CD8-positive, alpha-beta memory T cell (primary cell): ENCODE measurements around the gene HOXB5. TPM values are rescaled to one million over a fixed set of nuclear protein-coding genes. Genes with fewer than 3 reads are reported as not detected.
A peak's percentile ranks its signal among the peaks of the same experiment; 100 is the strongest.

Source experiments
- CTCF ChIA-PET: fragments of 350-600 bp; sonication (Branson Sonifier 250); formaldehyde crosslinking; loops from one replicate; lab custom pipeline; 2021; ENCODE audit warnings: antibody characterized with exemption; lab: Charles Lee
- POLR2A ChIA-PET: fragments of 350-600 bp; sonication (Branson Sonifier 250); formaldehyde crosslinking; loops from one replicate; lab custom pipeline; 2021; ENCODE audit warnings: antibody characterized with exemption; lab: Charles Lee
- DNase-seq, 5 donors: peaks; one replicate each; pipeline versions ENCODE4 v3.0.0 to v3.0.0-alpha.2; 2020 to 2022; ENCODE audit warnings: mixed read lengths in 1 of 5
- H3K27ac ChIP-seq: one replicate; pipeline ENCODE4 v1.7.0; 2013; ENCODE audit warnings: low read depth, mild to moderate bottlenecking, low read length, moderate library complexity
- H3K27me3 ChIP-seq: 2 replicates; pipeline ENCODE4 v1.7.0; 2013; ENCODE audit warnings: low read length, mild to moderate bottlenecking; ENCODE audit not compliant: insufficient read depth, poor library complexity, severe bottlenecking
- H3K36me3 ChIP-seq: 2 replicates; pipeline ENCODE4 v1.7.0; 2013; ENCODE audit warnings: mild to moderate bottlenecking, low read length, moderate library complexity; ENCODE audit not compliant: insufficient read depth
- H3K4me1 ChIP-seq: 2 replicates; pipeline ENCODE4 v1.7.0; 2013; ENCODE audit warnings: mild to moderate bottlenecking, low read length, moderate library complexity; ENCODE audit not compliant: insufficient read depth
- H3K4me3 ChIP-seq: 2 replicates; pipeline ENCODE4 v1.7.0; 2013; ENCODE audit warnings: mild to moderate bottlenecking, low read length
- H3K9me3 ChIP-seq: 2 replicates; pipeline ENCODE4 v1.7.0; 2013; ENCODE audit warnings: mild to moderate bottlenecking, low read length
- H3K27ac Mint-ChIP-seq, 8 donors: one replicate each; pipeline ENCODE4 v1.8.0; 2020 to 2021; ENCODE audit warnings: mixed read lengths in 8 of 8, mild to moderate bottlenecking in 6 of 8, inconsistent platforms in 3 of 8, moderate library complexity in 3 of 8
- H3K27me3 Mint-ChIP-seq, 2 donors: one replicate each; pipeline ENCODE4 v1.8.0; 2020 to 2021; ENCODE audit warnings: mixed read lengths in 2 of 2, mild to moderate bottlenecking in 1 of 2, moderate library complexity in 1 of 2
- H3K36me3 Mint-ChIP-seq, 3 donors: one replicate each; pipeline ENCODE4 v1.8.0; 2020 to 2021; ENCODE audit warnings: mixed read lengths in 3 of 3, inconsistent platforms in 1 of 3, mild to moderate bottlenecking in 1 of 3
- H3K4me1 Mint-ChIP-seq, 3 donors: one replicate each; pipeline ENCODE4 v1.8.0; 2020 to 2021; ENCODE audit warnings: mixed read lengths in 3 of 3, inconsistent platforms in 1 of 3, mild to moderate bottlenecking in 1 of 3
- H3K4me3 Mint-ChIP-seq, 7 donors: one replicate each; pipeline ENCODE4 v1.8.0; 2020 to 2021; ENCODE audit warnings: mixed read lengths in 7 of 7, mild to moderate bottlenecking in 6 of 7, moderate library complexity in 4 of 7, inconsistent platforms in 2 of 7
- H3K9me3 Mint-ChIP-seq, 5 donors: one replicate each; pipeline ENCODE4 v1.8.0; 2020 to 2022; ENCODE audit warnings: mixed read lengths in 5 of 5, mild to moderate bottlenecking in 3 of 5, moderate library complexity in 2 of 5, inconsistent platforms in 1 of 5
- polyA plus RNA-seq: library from polyadenylated mRNA; unstranded; fragments of 300-500 nt; fragmentation: Illumina TruSeq; gene quantifications from one replicate; pipeline ENCODE4 v1.2.3, GENCODE V29; 2021
- total RNA-seq, 2 experiments: library from RNA; stranded (reverse); gene quantifications; one replicate each; pipeline ENCODE4 v1.2.3, GENCODE V29; 2021

HOXB5 gene
- total and polyA plus RNA-seq, 3 experiments from 2014 or later, result not detected

- Histone ChIP-seq H3K9me3 (no peaks in the 10 kb centered on the region), H3K4me1 (peaks cover 48% of the 10 kb centered on the region), H3K27me3 (peaks cover 64% of the 10 kb centered on the region), H3K36me3 (no peaks in the 10 kb centered on the region), H3K4me3 (peak overlapping the region; percentile 62), H3K27ac (no peak overlapping the region)
- CTCF ChIA-PET, result interaction anchor here (0.7 to 2.4 kb wide), 12 partner anchors 11 to 532 kb away, joined by 3 to 25 read pairs (median 3); partner anchors contain the start of gene HOXB9
- POLR2A ChIA-PET, result interaction anchor here (0.7 kb wide), 3 partner anchors 11 to 35 kb away, joined by 3 read pairs; no protein-coding TSS in a partner anchor
- Mint-ChIP-seq H3K4me3 (peak overlapping the region; percentile 80 to 91 (median 86)), H3K9me3 (peaks cover 0 to 4% (median 0%) of the 10 kb centered on the region in 5 donors), H3K27me3 (peaks cover 75 to 83% of the 10 kb centered on the region in 2 donors), H3K4me1 (peaks cover 38 to 62% (median 53%) of the 10 kb centered on the region in 3 donors), H3K27ac (peak overlapping the region in 4 of 8 donors; percentile 3 to 72 (median 34)), H3K36me3 (peaks cover 0 to 6% (median 2%) of the 10 kb centered on the region in 3 donors)
- no peak for DNase-seq
Measured at GRCh38 chr17:48612456-48612853, 18.9 kb upstream of the HOXB5 start.

- Histone ChIP-seq H3K27me3 (peaks cover 58% of the 10 kb centered on the region), H3K27ac (no peak overlapping the region), H3K4me3 (peak overlapping the region; percentile 32), H3K36me3 (no peaks in the 10 kb centered on the region), H3K4me1 (peaks cover 48% of the 10 kb centered on the region), H3K9me3 (no peaks in the 10 kb centered on the region)
- H3K9me3 Mint-ChIP-seq, result peaks cover 0 to 4% (median 0%) of the 10 kb centered on the region in 5 donors
- peak overlapping the region in 3 of 8 donors; percentile 37 to 76 (median 63) for H3K27ac Mint-ChIP-seq
- H3K4me3 Mint-ChIP-seq, result peak overlapping the region; percentile 91 to 98 (median 95)
- peaks cover 34 to 56% (median 47%) of the 10 kb centered on the region in 3 donors for H3K4me1 Mint-ChIP-seq
- CTCF ChIA-PET, result interaction anchor here (1.2 kb wide), 2 partner anchors 21 to 266 kb away, joined by 3 read pairs; no protein-coding TSS in a partner anchor
- POLR2A ChIA-PET, result no interaction called here
- DNase-seq, result no peak
- peaks cover 73 to 83% of the 10 kb centered on the region in 2 donors for H3K27me3 Mint-ChIP-seq
- peaks cover 0 to 6% (median 2%) of the 10 kb centered on the region in 3 donors for H3K36me3 Mint-ChIP-seq
Measured at GRCh38 chr17:48611681-48612455, 18.3 kb upstream of the HOXB5 start.

- H3K4me1 Mint-ChIP-seq, result peaks cover 32 to 56% (median 46%) of the 10 kb centered on the region in 3 donors
- Histone ChIP-seq H3K9me3 (no peaks in the 10 kb centered on the region), H3K4me3 (peak overlapping the region; percentile 90), H3K4me1 (peaks cover 48% of the 10 kb centered on the region), H3K36me3 (no peaks in the 10 kb centered on the region), H3K27me3 (peaks cover 52% of the 10 kb centered on the region), H3K27ac (peak overlapping the region; percentile 57)
- POLR2A ChIA-PET, result no interaction called here
- H3K27me3 Mint-ChIP-seq, result peaks cover 73 to 82% of the 10 kb centered on the region in 2 donors
- CTCF ChIA-PET, result no interaction called here
- H3K4me3 Mint-ChIP-seq, result peak overlapping the region; percentile 91 to 98 (median 95)
- H3K9me3 Mint-ChIP-seq, result peaks cover 0 to 4% (median 0%) of the 10 kb centered on the region in 5 donors
- no peak for DNase-seq
- H3K36me3 Mint-ChIP-seq, result peaks cover 0 to 6% (median 0%) of the 10 kb centered on the region in 3 donors
- H3K27ac Mint-ChIP-seq, result peak overlapping the region in 6 of 8 donors; percentile 63 to 85 (median 71)
Measured at GRCh38 chr17:48611213-48611612, 17.6 kb upstream of the HOXB5 start.

GRCh38 chr17:48610282-48611211 is 17.0 kb upstream of the HOXB5 start, which contains the start of gene HOXB7:
TSS of gene HOXB7 (minus strand) at chr17:48611017. CDS start at chr17:48610918, 99 bp downstream.
- peak within 1 kb of the TSS; percentile 57 for H3K27ac ChIP-seq
- POLR2A ChIA-PET, result interaction anchor here (0.6 kb wide), 1 partner anchor 14 kb away, joined by 3 read pairs; no protein-coding TSS in a partner anchor
- CTCF ChIA-PET, result interaction anchor here (1.0 to 2.1 kb wide), 4 partner anchors 9 to 348 kb away, joined by 3 to 8 read pairs (median 6); partner anchors contain the start of gene HOXB5

GRCh38 chr17:48609759-48610281 is 16.2 kb upstream of the HOXB5 start:
- Histone ChIP-seq H3K36me3 (no peaks in the 10 kb centered on the region), H3K9me3 (no peaks in the 10 kb centered on the region), H3K4me3 (peak overlapping the region; percentile 90), H3K4me1 (peaks cover 44% of the 10 kb centered on the region), H3K27ac (peak overlapping the region; percentile 57), H3K27me3 (peaks cover 46% of the 10 kb centered on the region)
- POLR2A ChIA-PET, result interaction anchor here (0.6 to 0.9 kb wide), 2 partner anchors 9 to 15 kb away, joined by 3 read pairs; no protein-coding TSS in a partner anchor
- DNase-seq, result no peak
- H3K27ac Mint-ChIP-seq, result peak overlapping the region in 1 of 8 donors; percentile 11
- CTCF ChIA-PET, result interaction anchor here (1.0 to 2.1 kb wide), 4 partner anchors 8 to 347 kb away, joined by 3 to 8 read pairs (median 6); partner anchors contain the start of gene HOXB5
- H3K27me3 Mint-ChIP-seq, result peaks cover 71 to 78% of the 10 kb centered on the region in 2 donors
- H3K9me3 Mint-ChIP-seq, result peaks cover 0 to 3% (median 0%) of the 10 kb centered on the region in 5 donors
- H3K4me3 Mint-ChIP-seq, result peak overlapping the region; percentile 75 to 98 (median 93)
- H3K36me3 Mint-ChIP-seq, result peaks cover 0 to 6% (median 0%) of the 10 kb centered on the region in 3 donors
- peaks cover 29 to 48% (median 41%) of the 10 kb centered on the region in 3 donors for H3K4me1 Mint-ChIP-seq

More at GRCh38 chr17:48610282-48611211, 17.0 kb upstream of the HOXB5 start, which contains the start of gene HOXB7:
- Histone ChIP-seq H3K4me1 (peaks cover 48% of the 10 kb centered on the region), H3K9me3 (no peaks in the 10 kb centered on the region), H3K27me3 (peaks cover 46% of the 10 kb centered on the region), H3K4me3 (peak within 1 kb of the TSS; percentile 90), H3K36me3 (no peaks in the 10 kb centered on the region)
- peaks cover 0 to 6% (median 0%) of the 10 kb centered on the region in 3 donors for H3K36me3 Mint-ChIP-seq
- peaks cover 73 to 79% of the 10 kb centered on the region in 2 donors for H3K27me3 Mint-ChIP-seq
- peak within 1 kb of the TSS in 6 of 8 donors; percentile 63 to 85 (median 71) for H3K27ac Mint-ChIP-seq
- H3K4me3 Mint-ChIP-seq, result peak within 1 kb of the TSS; percentile 91 to 98 (median 95)
- peaks cover 32 to 53% (median 46%) of the 10 kb centered on the region in 3 donors for H3K4me1 Mint-ChIP-seq
- H3K9me3 Mint-ChIP-seq, result peaks cover 0 to 4% (median 0%) of the 10 kb centered on the region in 5 donors
- peak; percentile 41 to 72 (median 68) for DNase-seq

GRCh38 chr17:48609033-48609432 is 15.5 kb upstream of the HOXB5 start:
- peaks cover 0 to 3% (median 0%) of the 10 kb centered on the region in 5 donors for H3K9me3 Mint-ChIP-seq
- H3K4me3 Mint-ChIP-seq, result peak overlapping the region; percentile 10 to 97 (median 66)
- POLR2A ChIA-PET, result interaction anchor here (0.9 to 1.0 kb wide), 2 partner anchors 10 to 16 kb away, joined by 3 read pairs; partner anchors contain the start of gene HOXB5

More at GRCh38 chr17:48609033-48609432, 15.5 kb upstream of the HOXB5 start:
- Mint-ChIP-seq H3K27me3 (peaks cover 73 to 79% of the 10 kb centered on the region in 2 donors), H3K36me3 (peaks cover 0 to 6% (median 0%) of the 10 kb centered on the region in 3 donors), H3K4me1 (peaks cover 28 to 48% (median 41%) of the 10 kb centered on the region in 3 donors), H3K27ac (peak overlapping the region in 2 of 8 donors; percentile 7 to 48)
- H3K27me3 ChIP-seq, result peaks cover 47% of the 10 kb centered on the region
- H3K4me1 ChIP-seq, result peaks cover 36% of the 10 kb centered on the region
- H3K36me3 ChIP-seq, result no peaks in the 10 kb centered on the region
- no peaks in the 10 kb centered on the region for H3K9me3 ChIP-seq
- peak overlapping the region; percentile 57 for H3K27ac ChIP-seq
- H3K4me3 ChIP-seq, result no peak overlapping the region
- DNase-seq, result no peak
- CTCF ChIA-PET, result interaction anchor here (1.3 to 2.1 kb wide), 2 partner anchors 9 to 16 kb away, joined by 3 to 8 read pairs; partner anchors contain the start of gene HOXB5
